Breast epithelium (tissue), 3 donors: Measurements from ENCODE around the gene RBFOX1.

Source experiments
- POLR2A ChIP-seq: fragments of 450-650 bp; IDR thresholded peaks from one replicate; pipeline ENCODE4 v1.6.1; 2016; ENCODE audit warnings: antibody characterized with exemption, mild to moderate bottlenecking, moderate library complexity
- TF ChIP-seq, protein P1 (sequence below), 3 donors: fragments of 450-650 bp; IDR thresholded peaks; one replicate each; pipeline ENCODE4 v1.5.1; 2016 to 2017; ENCODE audit warnings: antibody characterized with exemption in 3 of 3, mild to moderate bottlenecking in 3 of 3, moderate library complexity in 3 of 3

DNA sequence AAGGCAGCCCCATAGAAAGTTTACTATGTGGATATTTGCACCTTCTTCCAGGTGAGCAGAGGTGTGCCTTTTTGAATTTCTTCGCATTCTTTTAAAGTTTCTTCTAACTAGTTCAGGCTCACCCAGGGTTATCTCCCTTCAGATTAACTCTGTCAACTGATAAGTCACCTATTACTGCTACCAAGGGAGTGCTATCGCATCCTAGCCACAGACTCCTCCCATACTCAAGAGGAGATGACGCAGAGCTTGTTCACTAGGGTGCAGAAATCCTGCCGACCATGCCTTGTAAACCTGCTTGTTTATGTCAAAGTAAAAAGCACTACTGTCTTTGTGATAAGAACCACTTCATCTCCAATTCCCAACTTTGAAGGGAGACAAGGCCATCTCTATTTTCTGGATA, 390.1 kb downstream of the RBFOX1 start:
- TF ChIP-seq, protein P1, sequence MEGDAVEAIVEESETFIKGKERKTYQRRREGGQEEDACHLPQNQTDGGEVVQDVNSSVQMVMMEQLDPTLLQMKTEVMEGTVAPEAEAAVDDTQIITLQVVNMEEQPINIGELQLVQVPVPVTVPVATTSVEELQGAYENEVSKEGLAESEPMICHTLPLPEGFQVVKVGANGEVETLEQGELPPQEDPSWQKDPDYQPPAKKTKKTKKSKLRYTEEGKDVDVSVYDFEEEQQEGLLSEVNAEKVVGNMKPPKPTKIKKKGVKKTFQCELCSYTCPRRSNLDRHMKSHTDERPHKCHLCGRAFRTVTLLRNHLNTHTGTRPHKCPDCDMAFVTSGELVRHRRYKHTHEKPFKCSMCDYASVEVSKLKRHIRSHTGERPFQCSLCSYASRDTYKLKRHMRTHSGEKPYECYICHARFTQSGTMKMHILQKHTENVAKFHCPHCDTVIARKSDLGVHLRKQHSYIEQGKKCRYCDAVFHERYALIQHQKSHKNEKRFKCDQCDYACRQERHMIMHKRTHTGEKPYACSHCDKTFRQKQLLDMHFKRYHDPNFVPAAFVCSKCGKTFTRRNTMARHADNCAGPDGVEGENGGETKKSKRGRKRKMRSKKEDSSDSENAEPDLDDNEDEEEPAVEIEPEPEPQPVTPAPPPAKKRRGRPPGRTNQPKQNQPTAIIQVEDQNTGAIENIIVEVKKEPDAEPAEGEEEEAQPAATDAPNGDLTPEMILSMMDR (IDR thresholded peaks at IDR 0.05), result no peak
- no peak for TF ChIP-seq POLR2A
